DND-41 (cell line): ENCODE data around the gene ADAMTS8.

Source experiments
- ATAC-seq: fragments of 200-7000 bp; cut with Tn5 transposase; 3 replicates; pipeline ENCODE4 v1.9.1; 2021; ENCODE audit warnings: low read depth; ENCODE audit not compliant: insufficient read depth
- DNase-seq: peaks from one replicate; pipeline ENCODE4 v3.0.0-alpha.2; 2020
- H2AFZ ChIP-seq: 2 replicates; pipeline ENCODE4 v1.6.0; 2012; ENCODE audit warnings: low read depth, low read length
- H3K27ac ChIP-seq: 2 replicates; pipeline ENCODE4 v1.5.1; 2012; ENCODE audit warnings: low read length, inconsistent platforms
- H3K27me3 ChIP-seq: fragments of 200-600 bp; sonication (generic); 2 replicates; pipeline ENCODE4 v1.6.0; 2012; ENCODE audit warnings: low read length, mild to moderate bottlenecking, inconsistent platforms; ENCODE audit not compliant: insufficient read depth, poor library complexity
- H3K36me3 ChIP-seq: 2 replicates; pipeline ENCODE4 v1.5.1; 2012; ENCODE audit warnings: low read length, inconsistent platforms; ENCODE audit not compliant: insufficient read depth
- H3K4me1 ChIP-seq: 2 replicates; pipeline ENCODE4 v1.5.1; 2012; ENCODE audit warnings: mild to moderate bottlenecking, low read length; ENCODE audit not compliant: insufficient read depth
- H3K4me2 ChIP-seq: 2 replicates; pipeline ENCODE4 v1.6.0; 2012; ENCODE audit warnings: mild to moderate bottlenecking, moderate library complexity, low read length, inconsistent platforms; ENCODE audit not compliant: insufficient read depth
- H3K4me3 ChIP-seq, 2 experiments: fragments of 200-600 bp in 1 of 2; shearing (Covaris generic) in 1 of 2; 2 replicates each; pipeline ENCODE4 v1.5.1; 2012 to 2016; ENCODE audit warnings: inconsistent platforms in 2 of 2, low read length in 2 of 2, mild to moderate bottlenecking in 2 of 2, low read depth in 1 of 2, moderate library complexity in 1 of 2
- H3K79me2 ChIP-seq: 2 replicates; pipeline ENCODE4 v1.6.0; 2012; ENCODE audit warnings: low read length, inconsistent platforms; ENCODE audit not compliant: insufficient read depth
- H3K9ac ChIP-seq: 2 replicates; pipeline ENCODE4 v1.6.0; 2012; ENCODE audit warnings: low read depth, mild to moderate bottlenecking, inconsistent platforms, low read length, moderate library complexity
- H3K9me3 ChIP-seq: 2 replicates; pipeline ENCODE4 v1.5.1; 2012; ENCODE audit warnings: low read length, moderate library complexity, mild to moderate bottlenecking, inconsistent platforms; ENCODE audit not compliant: insufficient read depth, severe bottlenecking
- H4K20me1 ChIP-seq: 2 replicates; pipeline ENCODE4 v1.6.0; 2012; ENCODE audit warnings: low read length; ENCODE audit not compliant: insufficient read depth
- EZH2 ChIP-seq: IDR thresholded peaks from 3 replicates; pipeline ENCODE4 v1.6.1; 2012; ENCODE audit warnings: borderline replicate concordance, low read depth, mild to moderate bottlenecking, moderate library complexity, low read length, inconsistent platforms; ENCODE audit not compliant: severe bottlenecking
- TF ChIP-seq, protein P1 (sequence below): IDR thresholded peaks from 2 replicates; pipeline ENCODE4 v1.5.1; 2012; ENCODE audit warnings: borderline replicate concordance, low read length, moderate library complexity, mild to moderate bottlenecking; ENCODE audit not compliant: poor library complexity, severe bottlenecking; ENCODE audit errors: extremely low read depth

ADAMTS8 gene

DNA sequence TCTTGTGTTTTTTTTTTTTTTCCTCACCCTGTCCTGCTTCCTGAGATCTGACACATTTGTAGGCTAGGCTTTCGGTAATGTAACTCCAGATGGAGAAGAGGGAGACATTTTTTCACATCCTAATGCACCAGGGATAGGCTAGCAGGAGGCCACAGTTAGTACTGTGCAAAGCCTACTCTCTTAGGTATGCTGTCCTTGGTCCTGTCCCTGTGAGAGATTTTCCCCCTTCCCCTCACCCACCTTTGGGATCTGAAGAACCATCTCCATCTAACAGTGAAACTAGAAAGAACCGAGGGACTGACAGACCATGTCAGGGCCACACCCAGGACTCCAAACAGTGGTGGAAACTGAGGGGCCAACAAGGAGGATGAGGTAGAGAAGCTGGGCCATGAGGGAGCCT lies 29.2 kb downstream of the ADAMTS8 start:
- Histone ChIP-seq H3K4me1 (no peaks in the 10 kb centered on the region), H3K4me3 (no peak overlapping the region)

DNA sequence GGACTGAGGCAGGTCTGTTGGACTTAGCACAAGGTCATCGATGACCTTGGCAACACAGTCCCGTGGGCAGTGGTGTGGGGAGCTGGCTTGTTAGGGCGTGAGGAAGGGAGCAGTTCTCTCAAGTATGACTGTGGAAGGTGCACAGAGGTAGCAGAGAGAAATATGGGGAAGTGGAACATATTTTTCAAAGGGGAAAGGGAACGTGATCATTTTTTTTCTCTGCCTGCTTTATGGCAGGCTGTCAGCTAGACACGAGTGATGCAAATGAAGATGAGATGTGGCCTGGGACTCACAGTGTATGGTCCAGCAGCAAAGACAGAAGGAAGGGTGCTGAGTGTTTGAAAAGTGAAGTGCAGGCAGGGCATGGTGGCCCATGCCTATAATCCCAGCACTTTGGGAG lies 30.6 kb downstream of the ADAMTS8 start:
- Histone ChIP-seq H4K20me1 (no peaks in the 10 kb centered on the region), H3K79me2 (no peaks in the 10 kb centered on the region), H2AFZ (no peak overlapping the region), H3K4me1 (no peaks in the 10 kb centered on the region), H3K36me3 (no peaks in the 10 kb centered on the region), H3K27ac (no peak overlapping the region), H3K4me3 (no peak overlapping the region), H3K4me2 (no peak overlapping the region), H3K9ac (no peak overlapping the region), H3K27me3 (peaks cover 12% of the 10 kb centered on the region), H3K9me3 (no peaks in the 10 kb centered on the region)
- TF ChIP-seq, protein P1, sequence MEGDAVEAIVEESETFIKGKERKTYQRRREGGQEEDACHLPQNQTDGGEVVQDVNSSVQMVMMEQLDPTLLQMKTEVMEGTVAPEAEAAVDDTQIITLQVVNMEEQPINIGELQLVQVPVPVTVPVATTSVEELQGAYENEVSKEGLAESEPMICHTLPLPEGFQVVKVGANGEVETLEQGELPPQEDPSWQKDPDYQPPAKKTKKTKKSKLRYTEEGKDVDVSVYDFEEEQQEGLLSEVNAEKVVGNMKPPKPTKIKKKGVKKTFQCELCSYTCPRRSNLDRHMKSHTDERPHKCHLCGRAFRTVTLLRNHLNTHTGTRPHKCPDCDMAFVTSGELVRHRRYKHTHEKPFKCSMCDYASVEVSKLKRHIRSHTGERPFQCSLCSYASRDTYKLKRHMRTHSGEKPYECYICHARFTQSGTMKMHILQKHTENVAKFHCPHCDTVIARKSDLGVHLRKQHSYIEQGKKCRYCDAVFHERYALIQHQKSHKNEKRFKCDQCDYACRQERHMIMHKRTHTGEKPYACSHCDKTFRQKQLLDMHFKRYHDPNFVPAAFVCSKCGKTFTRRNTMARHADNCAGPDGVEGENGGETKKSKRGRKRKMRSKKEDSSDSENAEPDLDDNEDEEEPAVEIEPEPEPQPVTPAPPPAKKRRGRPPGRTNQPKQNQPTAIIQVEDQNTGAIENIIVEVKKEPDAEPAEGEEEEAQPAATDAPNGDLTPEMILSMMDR = no peak
- no peak for TF ChIP-seq EZH2
- DNase-seq = no peak
- no peak for ATAC-seq

More for the DNA sequence above, 29.2 kb downstream of the ADAMTS8 start:
- H3K79me2 ChIP-seq = no peaks in the 10 kb centered on the region
- H3K9me3 ChIP-seq = no peaks in the 10 kb centered on the region
- ATAC-seq (no peak), DNase-seq (no peak)
- H3K9ac ChIP-seq = no peak overlapping the region
- H2AFZ ChIP-seq = no peak overlapping the region
- H3K27me3 ChIP-seq = peaks cover 12% of the 10 kb centered on the region
- no peak overlapping the region for H3K27ac ChIP-seq
- no peak overlapping the region for H3K4me2 ChIP-seq
- no peaks in the 10 kb centered on the region for H4K20me1 ChIP-seq
- H3K36me3 ChIP-seq = no peaks in the 10 kb centered on the region
- TF ChIP-seq, protein P1 = no peak
- no peak for TF ChIP-seq EZH2

DNA sequence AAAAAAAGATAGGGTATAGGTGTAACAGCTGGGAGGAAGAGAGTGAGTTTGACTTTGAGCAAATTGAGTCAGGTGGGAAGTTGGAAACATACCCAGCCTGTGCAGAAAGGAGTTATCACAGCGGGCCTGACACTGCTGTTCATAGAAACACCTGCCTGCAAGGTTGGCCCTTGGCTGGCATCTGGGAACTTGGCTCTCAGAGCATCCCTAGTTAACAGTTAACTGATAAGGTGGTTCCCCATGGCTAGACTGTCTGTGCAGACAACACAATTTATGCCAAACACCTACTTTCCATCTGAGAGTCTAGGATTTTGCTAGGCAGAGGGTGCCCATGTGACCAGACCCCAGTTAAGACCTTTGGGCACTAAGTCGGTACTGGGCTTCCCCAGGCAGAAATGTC lies 31.4 kb downstream of the ADAMTS8 start:
- H3K27ac ChIP-seq = no peak overlapping the region
- no peak overlapping the region for H3K4me3 ChIP-seq
- H3K36me3 ChIP-seq = no peaks in the 10 kb centered on the region
- no peaks in the 10 kb centered on the region for H3K9me3 ChIP-seq
- no peaks in the 10 kb centered on the region for H4K20me1 ChIP-seq
- no peak overlapping the region for H3K4me2 ChIP-seq
- DNase-seq (no peak), ATAC-seq (no peak)
- H3K9ac ChIP-seq = no peak overlapping the region
- H3K27me3 ChIP-seq = peaks cover 12% of the 10 kb centered on the region
- no peak overlapping the region for H2AFZ ChIP-seq
- TF ChIP-seq EZH2 = no peak
- TF ChIP-seq, protein P1 = no peak
- no peaks in the 10 kb centered on the region for H3K4me1 ChIP-seq
- H3K79me2 ChIP-seq = no peaks in the 10 kb centered on the region

DNA sequence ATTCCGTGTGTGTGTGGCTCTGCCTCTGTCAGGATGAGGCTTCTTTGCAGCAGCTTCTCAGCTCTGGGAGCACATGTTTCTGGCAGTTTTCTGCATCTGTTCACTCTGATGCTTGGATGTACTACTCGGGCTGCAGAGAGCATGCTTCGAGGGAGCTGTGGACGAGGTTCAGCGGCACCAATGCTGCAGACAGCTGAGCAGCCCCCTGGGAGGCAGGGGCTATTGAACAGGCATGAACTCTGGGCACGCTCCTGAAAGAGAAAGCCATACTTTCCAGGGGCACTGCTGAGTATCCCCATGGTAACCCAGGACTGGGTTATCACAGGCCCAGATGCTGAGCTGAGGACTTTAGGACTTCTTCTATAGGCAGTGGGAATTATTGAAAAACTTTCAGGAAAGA lies 33.8 kb downstream of the ADAMTS8 start:
- TF ChIP-seq EZH2 = no peak
- TF ChIP-seq, protein P1 = no peak
- ATAC-seq = no peak
- H3K9me3 ChIP-seq = no peaks in the 10 kb centered on the region
- no peaks in the 10 kb centered on the region for H3K36me3 ChIP-seq
- H3K27me3 ChIP-seq = peaks cover 6% of the 10 kb centered on the region
- H3K4me1 ChIP-seq = no peaks in the 10 kb centered on the region
- no peak overlapping the region for H3K4me2 ChIP-seq
- no peak overlapping the region for H3K4me3 ChIP-seq
- no peak overlapping the region for H2AFZ ChIP-seq
- no peak overlapping the region for H3K27ac ChIP-seq
- no peak for DNase-seq
- H4K20me1 ChIP-seq = no peaks in the 10 kb centered on the region
- H3K9ac ChIP-seq = no peak overlapping the region
- H3K79me2 ChIP-seq = no peaks in the 10 kb centered on the region
